HG02943 (cell line): ENCODE results near the gene SH3BGR.
"Not testable (repeated sequence)": the region's sequence is repeated elsewhere in the genome, so short reads cannot be mapped to it uniquely, and the experiment has no call there.

Experiments
- ATAC-seq: cut with Tn5 transposase; IDR thresholded peaks from one replicate; pipeline ENCODE4 v1.9.1; 2021; ENCODE audit warnings: mild to moderate bottlenecking, low read depth, moderate library complexity; ENCODE audit not compliant: unreplicated experiment

Gene SH3BGR

DNA sequence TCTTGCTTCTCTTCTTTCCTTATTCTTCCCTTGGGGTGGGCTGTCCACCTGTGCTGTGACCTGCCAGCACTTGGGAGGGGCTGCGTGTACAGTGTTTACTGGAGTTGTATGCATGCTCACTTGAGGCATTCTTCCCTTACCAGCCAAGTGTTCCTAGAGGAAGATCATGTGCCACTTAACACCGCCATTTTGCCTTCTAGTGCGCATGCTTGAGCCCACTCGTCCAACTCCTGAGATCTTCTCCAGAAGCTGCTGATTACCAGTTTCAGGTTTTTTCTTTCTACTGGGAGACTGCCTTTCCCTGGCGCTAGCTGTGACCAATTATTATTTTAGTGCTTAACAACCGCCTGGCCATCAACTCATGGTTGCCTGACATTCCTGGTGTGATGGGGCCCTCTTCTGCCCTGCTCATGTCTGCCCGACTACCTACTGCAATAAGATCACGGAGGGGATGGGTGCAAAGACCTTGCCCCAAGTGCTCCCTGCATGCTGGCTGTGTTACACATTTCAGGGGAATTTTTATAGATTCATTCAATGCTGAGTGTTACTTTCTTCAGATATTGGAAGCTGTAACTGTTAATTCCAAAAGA lies 86.8 kb downstream of the SH3BGR start:
- no peak for ATAC-seq

DNA sequence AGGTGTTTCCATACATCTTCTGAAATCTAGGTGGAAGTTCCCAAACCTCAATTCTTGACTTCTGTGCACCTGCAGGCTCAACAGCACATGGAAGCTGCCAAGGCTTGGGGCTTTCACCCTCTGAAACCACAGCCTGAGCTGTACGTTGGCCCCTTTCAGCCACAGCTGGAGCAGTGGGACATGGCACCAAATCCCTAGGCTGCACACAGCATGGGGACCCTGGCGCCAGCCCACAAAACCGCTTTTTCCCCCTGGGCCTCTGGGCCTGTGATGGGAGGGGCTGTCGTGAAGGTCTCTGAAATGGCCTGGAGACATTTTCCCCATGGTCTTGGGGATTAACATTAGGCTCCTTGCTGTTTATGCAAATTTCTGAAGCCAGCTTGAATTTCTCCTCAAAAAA lies 88.6 kb downstream of the SH3BGR start:
- not testable (repeated sequence) for ATAC-seq

DNA sequence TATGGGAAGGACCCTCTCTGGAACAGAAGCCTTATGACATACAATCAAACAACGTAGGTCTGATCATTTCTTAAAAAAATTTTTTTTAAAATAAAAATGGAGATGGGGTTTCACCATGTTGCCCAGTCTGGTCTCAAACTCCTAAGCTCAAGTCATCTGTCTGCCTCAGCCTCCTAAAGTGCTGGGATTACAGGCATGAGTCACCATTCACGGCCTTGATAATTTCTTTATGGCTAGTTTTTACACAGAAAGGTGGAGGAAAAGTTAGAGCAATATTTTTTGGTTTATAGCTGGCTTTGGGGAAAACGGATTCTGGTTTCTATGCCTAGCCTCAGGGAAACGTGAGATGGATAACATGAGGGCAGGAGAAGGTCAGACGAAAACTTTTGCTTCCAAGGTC lies 91.0 kb downstream of the SH3BGR start:
- no peak for ATAC-seq

DNA sequence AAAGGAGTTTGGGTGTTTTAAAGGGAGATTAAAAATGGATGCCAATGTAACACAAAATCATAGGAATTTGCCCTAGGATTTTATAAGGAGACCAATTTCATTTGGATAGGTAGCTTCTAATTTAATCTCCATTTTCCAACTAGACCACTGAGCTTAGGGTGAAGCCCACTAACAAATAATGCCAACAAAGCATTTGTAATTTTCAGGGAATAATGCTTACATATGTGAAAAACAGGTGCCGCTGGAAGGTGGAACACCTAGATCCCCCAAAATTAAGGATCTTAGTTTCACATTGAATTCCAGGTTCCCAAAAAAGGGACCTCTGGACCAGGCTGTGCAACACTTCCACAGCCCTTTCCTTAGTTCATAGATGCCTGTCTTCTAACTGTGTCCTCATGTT lies 94.8 kb downstream of the SH3BGR start:
- ATAC-seq, result no peak

GRCh38 chr21:39552856-39553255 lies 101.1 kb downstream of the SH3BGR start:
- no peak for ATAC-seq

DNA sequence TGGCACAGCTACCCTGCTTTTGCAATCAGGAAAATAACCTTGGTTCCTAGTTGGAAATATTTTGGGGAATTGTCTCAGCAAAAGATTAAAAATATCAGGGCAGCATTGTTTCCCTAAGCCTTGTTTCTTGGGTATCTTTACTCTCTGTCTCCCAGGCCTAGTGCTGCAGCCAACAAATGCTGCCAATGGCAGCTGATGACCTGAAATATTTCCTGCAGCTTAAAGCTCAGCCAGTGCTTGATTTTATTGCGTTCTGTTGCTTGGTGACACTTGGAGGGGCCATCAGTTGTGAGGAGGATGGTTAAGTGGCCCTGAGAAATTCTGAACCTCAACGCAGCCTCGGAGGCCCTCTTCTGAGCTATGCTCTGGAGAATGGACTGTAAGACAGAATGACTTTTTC lies 101.6 kb downstream of the SH3BGR start:
- no peak for ATAC-seq

- no peak for ATAC-seq
Measured at GRCh38 chr21:39555911-39556590, 104.3 kb downstream of the SH3BGR start.

GRCh38 chr21:39559511-39559910 lies 107.7 kb downstream of the SH3BGR start:
- no peak for ATAC-seq

- ATAC-seq, result no peak
Measured at GRCh38 chr21:39561140-39561539, 109.4 kb downstream of the SH3BGR start.

DNA sequence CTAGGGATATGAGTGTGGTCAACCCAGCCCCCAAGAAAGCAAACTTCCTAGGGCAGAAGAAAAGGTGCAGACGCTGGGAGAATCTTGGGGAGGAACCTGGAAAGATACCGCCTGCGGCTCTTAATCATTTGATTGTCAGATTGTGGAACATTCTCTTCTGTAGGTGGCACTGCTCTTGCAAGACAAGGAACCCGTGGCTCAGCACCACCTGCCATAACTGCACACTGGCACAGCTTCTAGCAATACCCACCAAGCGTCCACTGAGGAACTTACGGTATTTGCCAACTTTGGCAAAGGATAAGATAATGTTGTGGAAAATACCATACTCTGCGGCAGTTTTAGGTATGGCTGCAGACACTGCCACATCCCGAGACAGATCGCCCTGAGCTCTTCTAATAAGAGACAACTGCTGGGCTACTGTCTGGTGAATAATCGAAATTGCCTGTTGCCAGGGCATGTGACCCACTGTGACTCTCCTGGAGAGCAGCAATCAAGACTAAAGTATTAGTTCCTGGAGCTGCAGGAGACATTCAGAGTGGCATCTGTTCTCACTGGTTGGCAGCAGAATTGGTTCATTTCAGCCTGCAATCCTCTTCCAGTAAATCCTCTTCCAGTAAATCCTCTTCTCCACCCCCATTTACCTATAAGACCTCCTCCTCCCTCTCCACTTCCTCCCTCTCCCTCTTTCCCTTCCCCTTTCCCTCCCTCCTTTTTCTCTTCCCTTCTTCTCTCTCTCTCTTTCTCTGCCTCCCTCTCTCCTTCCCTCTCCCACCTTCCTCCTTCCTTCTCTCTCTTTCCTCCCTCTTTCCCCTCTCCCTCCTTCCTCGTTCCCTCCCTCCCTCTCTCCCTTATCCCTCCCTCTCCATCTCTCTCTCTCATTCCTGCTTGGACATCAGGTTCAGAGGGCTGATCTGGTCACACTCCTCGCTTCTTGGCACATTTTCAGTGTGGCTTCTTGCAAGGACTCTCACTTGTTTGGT lies 111.3 kb downstream of the SH3BGR start:
- no peak for ATAC-seq

DNA sequence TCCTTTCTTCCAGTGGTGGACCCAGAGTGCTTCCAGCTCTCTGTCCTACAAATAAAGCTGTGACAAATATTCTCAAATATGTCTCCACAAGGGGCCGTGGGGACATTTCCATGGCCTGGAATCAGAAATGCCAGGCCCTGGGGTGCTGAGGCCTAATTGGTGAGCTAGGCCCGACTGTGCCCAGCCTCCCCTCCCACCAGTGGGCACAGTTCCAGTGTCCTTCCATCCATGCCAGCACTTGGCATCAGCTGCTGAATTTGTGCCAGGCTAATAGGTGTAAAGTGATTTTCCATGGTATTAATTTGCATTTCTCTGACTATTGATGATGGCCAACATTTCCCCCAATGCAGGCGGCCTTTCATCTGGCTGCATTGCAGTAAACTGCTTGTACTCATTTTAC lies 112.4 kb downstream of the SH3BGR start:
- ATAC-seq, result no peak
